GM18526 (cell line): Measurements from ENCODE around the gene ARFRP1.

Experiments used
- POLR2A ChIP-seq: IDR thresholded peaks from 3 replicates; pipeline ENCODE4 v1.6.1; 2011; ENCODE audit not compliant: insufficient read length; ENCODE audit errors: extremely low read depth

The ARFRP1 gene

GRCh38 chr20:63693733-63694583, 13.8 kb downstream of the ARFRP1 start:
- no peak for TF ChIP-seq POLR2A

GRCh38 chr20:63693083-63693732, 14.6 kb downstream of the ARFRP1 start:
- TF ChIP-seq POLR2A, result no peak

GRCh38 chr20:63692436-63693082, 15.2 kb downstream of the ARFRP1 start:
- no peak for TF ChIP-seq POLR2A

- TF ChIP-seq POLR2A, result no peak
Observed at GRCh38 chr20:63691711-63692435, 15.9 kb downstream of the ARFRP1 start.

- TF ChIP-seq POLR2A, result no peak
Observed at GRCh38 chr20:63690898-63691710, 16.7 kb downstream of the ARFRP1 start.

- TF ChIP-seq POLR2A, result no peak
Observed at GRCh38 chr20:63690003-63690897, 17.5 kb downstream of the ARFRP1 start.

- no peak for TF ChIP-seq POLR2A
Observed at GRCh38 chr20:63689046-63690002, 18.5 kb downstream of the ARFRP1 start.

GRCh38 chr20:63688228-63689045, 19.3 kb downstream of the ARFRP1 start:
- TF ChIP-seq POLR2A, result no peak

- TF ChIP-seq POLR2A, result no peak
Observed at GRCh38 chr20:63687419-63688178, 20.2 kb downstream of the ARFRP1 start.

GRCh38 chr20:63686492-63687321, 21.1 kb downstream of the ARFRP1 start:
- TF ChIP-seq POLR2A, result no peak
